Breast epithelium (tissue), 3 donors: ENCODE data around the gene EPO.

Experiments
- CTCF ChIP-seq, 3 donors: fragments of 450-650 bp; IDR thresholded peaks; one replicate each; pipeline ENCODE4 v1.5.1; 2016 to 2017; ENCODE audit warnings: antibody characterized with exemption in 3 of 3, mild to moderate bottlenecking in 3 of 3, moderate library complexity in 3 of 3
- POLR2A ChIP-seq: fragments of 450-650 bp; IDR thresholded peaks from one replicate; pipeline ENCODE4 v1.6.1; 2016; ENCODE audit warnings: antibody characterized with exemption, mild to moderate bottlenecking, moderate library complexity

- TF ChIP-seq POLR2A (no peak), CTCF (IDR thresholded peaks at IDR 0.05) (no peak)
These were observed 34.6 kb upstream of the EPO start for GRCh38 chr7:100685631-100686145.
